Choroid plexus epithelial cell (primary cell): Measurements from ENCODE around the gene PPARG.

ENCODE experiments used
- DNase-seq: peaks from one replicate; pipeline ENCODE4 v3.0.0-alpha.2; 2010; ENCODE audit warnings: low read depth
- H3K4me3 ChIP-seq: 2 replicates; pipeline ENCODE4 v1.5.1; 2011; ENCODE audit warnings: low read depth, mild to moderate bottlenecking, control low read depth, low read length, moderate library complexity
- TF ChIP-seq, protein P1 (sequence below): conservative IDR thresholded peaks from 2 replicates; pipeline ENCODE4 v1.5.1; 2011; ENCODE audit warnings: low read depth, mild to moderate bottlenecking, control low read depth, inconsistent platforms, low read length, moderate library complexity

The PPARG gene

DNA sequence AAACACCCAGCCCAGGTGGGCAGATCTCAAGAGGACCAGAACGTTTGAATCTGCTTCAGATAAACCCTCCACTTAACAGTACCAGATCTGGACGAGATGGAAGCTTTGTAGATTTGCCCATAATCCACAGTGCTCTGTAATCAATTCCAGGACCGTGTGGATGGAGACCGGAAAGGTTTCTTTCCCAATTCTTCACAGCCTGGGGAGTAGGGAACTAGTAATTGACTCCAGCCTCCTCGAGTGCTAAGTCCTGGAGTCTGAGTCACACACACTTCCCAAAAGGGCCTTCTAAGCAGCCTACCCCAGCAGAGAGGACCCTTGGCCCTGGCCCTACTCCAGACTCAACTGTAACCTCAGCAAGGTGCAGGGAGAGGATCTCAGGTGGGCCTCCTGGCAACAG, 139.3 kb downstream of the PPARG start:
- TF ChIP-seq, protein P1, sequence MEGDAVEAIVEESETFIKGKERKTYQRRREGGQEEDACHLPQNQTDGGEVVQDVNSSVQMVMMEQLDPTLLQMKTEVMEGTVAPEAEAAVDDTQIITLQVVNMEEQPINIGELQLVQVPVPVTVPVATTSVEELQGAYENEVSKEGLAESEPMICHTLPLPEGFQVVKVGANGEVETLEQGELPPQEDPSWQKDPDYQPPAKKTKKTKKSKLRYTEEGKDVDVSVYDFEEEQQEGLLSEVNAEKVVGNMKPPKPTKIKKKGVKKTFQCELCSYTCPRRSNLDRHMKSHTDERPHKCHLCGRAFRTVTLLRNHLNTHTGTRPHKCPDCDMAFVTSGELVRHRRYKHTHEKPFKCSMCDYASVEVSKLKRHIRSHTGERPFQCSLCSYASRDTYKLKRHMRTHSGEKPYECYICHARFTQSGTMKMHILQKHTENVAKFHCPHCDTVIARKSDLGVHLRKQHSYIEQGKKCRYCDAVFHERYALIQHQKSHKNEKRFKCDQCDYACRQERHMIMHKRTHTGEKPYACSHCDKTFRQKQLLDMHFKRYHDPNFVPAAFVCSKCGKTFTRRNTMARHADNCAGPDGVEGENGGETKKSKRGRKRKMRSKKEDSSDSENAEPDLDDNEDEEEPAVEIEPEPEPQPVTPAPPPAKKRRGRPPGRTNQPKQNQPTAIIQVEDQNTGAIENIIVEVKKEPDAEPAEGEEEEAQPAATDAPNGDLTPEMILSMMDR: no peak
- no peak overlapping the region for H3K4me3 ChIP-seq
- DNase-seq: no peak

DNA sequence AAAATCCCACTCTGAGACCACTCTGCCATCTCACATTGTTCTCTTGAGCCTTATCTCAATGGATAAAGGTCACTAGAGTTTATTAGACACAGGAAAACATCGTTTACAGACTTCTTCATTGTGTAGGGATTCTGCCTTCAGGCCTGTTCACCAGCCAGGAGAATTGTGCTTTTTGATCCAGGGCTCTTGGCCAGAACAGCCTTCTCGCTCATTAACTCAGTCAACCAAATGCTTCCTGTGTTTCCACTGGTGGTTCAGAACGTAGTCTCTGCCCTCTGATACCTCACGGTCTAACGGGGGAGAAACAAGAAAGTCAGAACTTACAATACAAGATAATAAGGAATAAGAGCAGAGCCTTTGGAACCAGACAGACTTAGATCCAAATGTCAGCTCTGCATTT, 141.2 kb downstream of the PPARG start:
- no peak for DNase-seq
- H3K4me3 ChIP-seq: no peak overlapping the region
- TF ChIP-seq, protein P1: no peak

DNA sequence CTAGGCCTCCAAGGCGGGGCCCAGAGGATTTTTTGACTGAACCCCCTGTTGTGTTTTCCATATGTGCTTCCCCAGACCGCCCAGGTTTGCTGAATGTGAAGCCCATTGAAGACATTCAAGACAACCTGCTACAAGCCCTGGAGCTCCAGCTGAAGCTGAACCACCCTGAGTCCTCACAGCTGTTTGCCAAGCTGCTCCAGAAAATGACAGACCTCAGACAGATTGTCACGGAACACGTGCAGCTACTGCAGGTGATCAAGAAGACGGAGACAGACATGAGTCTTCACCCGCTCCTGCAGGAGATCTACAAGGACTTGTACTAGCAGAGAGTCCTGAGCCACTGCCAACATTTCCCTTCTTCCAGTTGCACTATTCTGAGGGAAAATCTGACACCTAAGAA, 145.0 kb downstream of the PPARG start:
- H3K4me3 ChIP-seq: no peak overlapping the region
- DNase-seq: no peak
- TF ChIP-seq, protein P1: no peak

DNA sequence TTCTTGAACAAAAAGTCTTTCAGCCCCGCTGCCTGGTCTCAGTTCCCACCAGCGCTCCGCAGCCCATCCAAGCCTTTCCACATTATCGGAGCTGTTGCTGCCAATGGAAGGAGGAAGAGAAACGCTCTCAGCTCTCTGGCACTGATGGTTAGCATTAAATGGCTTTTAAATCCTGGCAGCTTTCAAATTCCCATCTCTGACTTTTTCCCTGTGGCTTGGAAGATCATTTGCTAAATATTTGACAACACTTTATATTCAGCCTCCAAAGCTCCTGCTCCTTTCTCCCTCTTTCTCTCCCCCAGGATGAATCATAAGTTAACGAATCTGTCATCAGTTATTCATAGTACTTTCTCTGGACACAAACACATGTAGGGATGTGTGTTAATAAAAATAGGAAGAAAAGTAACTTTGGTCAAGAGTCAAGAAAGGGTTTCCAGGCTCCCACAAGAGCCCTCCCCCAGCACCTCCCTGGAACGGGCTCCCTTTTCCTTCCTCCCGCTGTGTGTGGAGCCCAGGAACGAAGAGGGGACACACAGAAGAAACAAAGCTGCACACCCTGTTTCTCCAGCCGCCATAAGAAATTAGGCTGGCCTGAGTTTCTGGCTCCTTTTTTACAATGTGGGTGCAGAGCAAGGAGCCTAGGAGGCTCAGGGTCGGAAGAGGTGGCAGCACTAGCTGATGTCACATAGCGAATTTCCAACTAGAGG, 147.8 kb downstream of the PPARG start:
- TF ChIP-seq, protein P1: no peak
- no peak overlapping the region for H3K4me3 ChIP-seq
- peak; percentile 44 for DNase-seq

DNA sequence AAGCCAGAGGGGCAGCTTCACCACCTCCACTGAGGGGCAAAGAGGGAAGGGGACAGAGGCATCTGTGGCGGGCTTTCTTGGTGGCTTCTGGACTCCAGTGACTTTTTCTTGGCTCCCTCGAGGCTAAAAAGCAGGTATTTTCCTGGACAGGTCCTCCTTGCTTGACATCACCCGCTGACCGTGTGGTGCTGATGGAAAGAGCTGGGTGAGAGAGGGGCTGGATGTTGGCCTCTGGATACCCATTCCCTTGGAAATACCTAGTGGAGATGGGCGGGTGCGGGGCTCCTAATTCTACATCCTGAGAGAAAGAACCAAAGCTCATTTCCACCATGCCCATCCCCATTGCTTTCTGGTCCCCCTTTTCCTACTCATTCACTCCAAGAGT, 148.3 kb downstream of the PPARG start:
- no peak for DNase-seq
- H3K4me3 ChIP-seq: no peak overlapping the region
- TF ChIP-seq, protein P1: no peak

DNA sequence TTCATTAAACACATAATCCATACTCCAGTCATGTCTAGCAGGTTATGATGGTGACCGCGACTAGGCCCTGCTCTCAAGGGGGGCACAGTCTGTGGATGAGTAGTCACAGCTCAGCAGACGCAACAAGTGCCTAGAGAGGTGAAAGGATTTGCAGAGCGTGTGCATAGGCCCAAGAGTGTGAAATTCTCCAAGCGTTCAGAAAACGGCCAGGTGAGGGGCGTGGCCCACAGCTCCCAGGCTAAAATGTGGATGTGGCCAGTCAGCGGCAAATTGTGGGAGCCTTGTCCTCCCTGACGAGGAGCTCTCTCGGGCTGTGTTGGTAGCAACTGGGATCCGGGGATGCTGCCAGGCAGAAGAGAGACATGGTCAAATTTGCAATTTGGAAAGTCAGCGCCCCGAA, 149.0 kb downstream of the PPARG start:
- no peak overlapping the region for H3K4me3 ChIP-seq
- DNase-seq: no peak
- TF ChIP-seq, protein P1: no peak

DNA sequence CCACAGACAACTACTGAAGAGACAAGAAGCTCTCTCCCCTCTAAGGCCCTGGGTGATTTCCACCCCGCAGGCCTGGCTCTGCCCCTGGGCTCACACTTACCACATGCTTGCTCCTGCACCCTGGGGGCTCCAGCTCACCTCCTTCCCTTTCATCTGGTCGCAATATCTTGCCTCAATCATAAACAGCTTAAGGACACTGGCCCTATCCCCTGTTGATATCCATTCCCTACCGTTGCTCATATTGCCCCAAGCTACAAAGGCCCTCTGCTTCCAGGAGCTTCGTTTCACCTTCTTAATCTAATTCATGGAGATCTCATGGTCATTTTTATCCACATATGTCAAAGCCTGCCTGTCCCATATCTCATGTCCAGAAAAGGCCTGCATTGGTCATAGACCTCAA, 149.4 kb downstream of the PPARG start:
- H3K4me3 ChIP-seq: no peak overlapping the region
- TF ChIP-seq, protein P1: no peak
- DNase-seq: no peak
